Neural progenitor cell (in vitro differentiated cells): ENCODE measurements around the gene NRF1. TPM values are rescaled to one million over a fixed set of nuclear protein-coding genes. Genes with fewer than 3 reads are reported as not detected.

Source experiments
- DNase-seq: peaks from one replicate; pipeline ENCODE4 v3.0.0-alpha.2; 2016; ENCODE audit warnings: low spot score
- H2AFZ ChIP-seq: fragments of 200-600 bp; sonication (generic); replicated peaks from 2 replicates; pipeline ENCODE4 v1.6.1; 2016; ENCODE audit warnings: antibody characterized with exemption
- H3F3A ChIP-seq: fragments of 200-600 bp; sonication (generic); 2 replicates; pipeline ENCODE4 v1.6.1; 2016; ENCODE audit warnings: antibody characterized with exemption, low read depth
- H3K27ac ChIP-seq: fragments of 200-600 bp; sonication (generic); 2 replicates; pipeline ENCODE4 v1.5.1; 2016; ENCODE audit warnings: mild to moderate bottlenecking
- H3K27me3 ChIP-seq: fragments of 200-600 bp; sonication (generic); 2 replicates; pipeline ENCODE4 v1.6.1; 2016; ENCODE audit warnings: mild to moderate bottlenecking, moderate library complexity
- H3K36me3 ChIP-seq: fragments of 200-600 bp; sonication (generic); 2 replicates; pipeline ENCODE4 v1.5.1; 2016
- H3K4me1 ChIP-seq: fragments of 200-600 bp; sonication (generic); 2 replicates; pipeline ENCODE4 v1.6.1; 2016; ENCODE audit warnings: mixed run types
- H3K4me2 ChIP-seq: fragments of 200-600 bp; sonication (generic); 2 replicates; pipeline ENCODE4 v1.6.1; 2016
- H3K4me3 ChIP-seq: fragments of 200-600 bp; sonication (generic); 2 replicates; pipeline ENCODE4 v1.5.1; 2016
- H3K79me2 ChIP-seq: fragments of 200-600 bp; sonication (generic); 2 replicates; pipeline ENCODE4 v1.6.1; 2016; ENCODE audit warnings: low read depth
- H3K9ac ChIP-seq: fragments of 200-600 bp; sonication (generic); 2 replicates; pipeline ENCODE4 v1.6.1; 2016
- H3K9me3 ChIP-seq: fragments of 200-600 bp; sonication (generic); 2 replicates; pipeline ENCODE4 v1.5.1; 2016; ENCODE audit warnings: low read depth
- H4K20me1 ChIP-seq: fragments of 200-600 bp; sonication (generic); 2 replicates; pipeline ENCODE4 v1.6.1; 2016; ENCODE audit warnings: low read depth
- H3K27ac Mint-ChIP-seq: 3 replicates; pipeline ENCODE4 v1.8.0; 2021; ENCODE audit warnings: mixed read lengths
- H3K27me3 Mint-ChIP-seq: 2 replicates; pipeline ENCODE4 v1.8.0; 2022; ENCODE audit warnings: low read depth, mild to moderate bottlenecking, inconsistent platforms, moderate library complexity, mixed read lengths; ENCODE audit not compliant: insufficient read depth
- H3K36me3 Mint-ChIP-seq: 3 replicates; pipeline ENCODE4 v1.8.0; 2021; ENCODE audit warnings: mixed read lengths
- H3K4me1 Mint-ChIP-seq: 3 replicates; pipeline ENCODE4 v1.8.0; 2021; ENCODE audit warnings: mixed read lengths
- H3K4me3 Mint-ChIP-seq: 3 replicates; pipeline ENCODE4 v1.8.0; 2021; ENCODE audit warnings: mild to moderate bottlenecking, moderate library complexity, mixed read lengths
- H3K9me3 Mint-ChIP-seq: 3 replicates; pipeline ENCODE4 v1.8.0; 2020; ENCODE audit warnings: mixed read lengths
- EZH2 ChIP-seq: fragments of 200-600 bp; sonication (generic); IDR thresholded peaks from 2 replicates; pipeline ENCODE4 v1.6.1; 2017; ENCODE audit warnings: antibody characterized with exemption, mild to moderate bottlenecking, moderate library complexity
- EZH2phosphoT487 ChIP-seq: fragments of 200-600 bp; sonication (generic); IDR thresholded peaks from 2 replicates; pipeline ENCODE4 v1.6.1; 2017; ENCODE audit warnings: antibody characterized with exemption
- total RNA-seq: library from RNA; depleted of rRNA; stranded (reverse); fragments of >200 nt; gene quantifications from 2 replicates; pipeline ENCODE4 v1.2.3, GENCODE V29; 2015; ENCODE audit warnings: low replicate concordance
- TF ChIP-seq, protein P1 (sequence below): fragments of 200-600 bp; sonication (generic); IDR thresholded peaks from 2 replicates; pipeline ENCODE4 v1.5.1; 2017; ENCODE audit warnings: antibody characterized with exemption, mild to moderate bottlenecking

Gene NRF1
- total RNA-seq, 1 donor from 2014 or later = 22.9 TPM

DNA sequence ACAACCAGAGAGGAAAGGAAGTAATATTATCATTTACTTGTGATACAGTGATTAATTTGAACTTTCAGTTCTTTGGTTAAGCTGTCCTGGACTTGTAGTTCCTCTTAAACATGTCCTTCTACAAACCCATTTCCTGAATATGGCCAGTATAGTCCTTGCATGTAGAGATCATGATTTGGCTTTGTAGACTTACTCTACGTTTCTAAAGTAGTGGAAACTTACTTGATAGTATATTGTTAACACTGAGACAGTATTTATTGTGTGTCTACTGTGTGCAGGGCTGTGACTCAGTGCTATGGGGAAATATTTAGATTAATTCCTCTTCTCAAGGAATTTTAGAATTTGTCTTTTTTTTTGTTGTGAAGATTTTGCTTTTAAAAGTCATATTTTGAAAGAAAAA lies 109.5 kb downstream of the NRF1 start:
- Mint-ChIP-seq H3K9me3 (no peaks in the 10 kb centered on the region), H3K4me3 (no peak overlapping the region), H3K27ac (no peak overlapping the region), H3K27me3 (no peaks in the 10 kb centered on the region), H3K4me1 (no peaks in the 10 kb centered on the region), H3K36me3 (peaks cover 37% of the 10 kb centered on the region)
- no peak for DNase-seq
- Histone ChIP-seq H3K36me3 (peaks cover 24% of the 10 kb centered on the region), H3K27me3 (no peaks in the 10 kb centered on the region), H3K27ac (no peak overlapping the region), H3K4me3 (no peak overlapping the region), H2AFZ (no peak overlapping the region), H3K9ac (no peak overlapping the region), H3K9me3 (no peaks in the 10 kb centered on the region), H4K20me1 (no peaks in the 10 kb centered on the region), H3K4me1 (no peaks in the 10 kb centered on the region), H3K79me2 (no peaks in the 10 kb centered on the region), H3K4me2 (no peak overlapping the region), H3F3A (no peaks in the 10 kb centered on the region)
- TF ChIP-seq, protein P1, sequence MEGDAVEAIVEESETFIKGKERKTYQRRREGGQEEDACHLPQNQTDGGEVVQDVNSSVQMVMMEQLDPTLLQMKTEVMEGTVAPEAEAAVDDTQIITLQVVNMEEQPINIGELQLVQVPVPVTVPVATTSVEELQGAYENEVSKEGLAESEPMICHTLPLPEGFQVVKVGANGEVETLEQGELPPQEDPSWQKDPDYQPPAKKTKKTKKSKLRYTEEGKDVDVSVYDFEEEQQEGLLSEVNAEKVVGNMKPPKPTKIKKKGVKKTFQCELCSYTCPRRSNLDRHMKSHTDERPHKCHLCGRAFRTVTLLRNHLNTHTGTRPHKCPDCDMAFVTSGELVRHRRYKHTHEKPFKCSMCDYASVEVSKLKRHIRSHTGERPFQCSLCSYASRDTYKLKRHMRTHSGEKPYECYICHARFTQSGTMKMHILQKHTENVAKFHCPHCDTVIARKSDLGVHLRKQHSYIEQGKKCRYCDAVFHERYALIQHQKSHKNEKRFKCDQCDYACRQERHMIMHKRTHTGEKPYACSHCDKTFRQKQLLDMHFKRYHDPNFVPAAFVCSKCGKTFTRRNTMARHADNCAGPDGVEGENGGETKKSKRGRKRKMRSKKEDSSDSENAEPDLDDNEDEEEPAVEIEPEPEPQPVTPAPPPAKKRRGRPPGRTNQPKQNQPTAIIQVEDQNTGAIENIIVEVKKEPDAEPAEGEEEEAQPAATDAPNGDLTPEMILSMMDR = no peak
- TF ChIP-seq EZH2phosphoT487 = no peak
- no peak for TF ChIP-seq EZH2

DNA sequence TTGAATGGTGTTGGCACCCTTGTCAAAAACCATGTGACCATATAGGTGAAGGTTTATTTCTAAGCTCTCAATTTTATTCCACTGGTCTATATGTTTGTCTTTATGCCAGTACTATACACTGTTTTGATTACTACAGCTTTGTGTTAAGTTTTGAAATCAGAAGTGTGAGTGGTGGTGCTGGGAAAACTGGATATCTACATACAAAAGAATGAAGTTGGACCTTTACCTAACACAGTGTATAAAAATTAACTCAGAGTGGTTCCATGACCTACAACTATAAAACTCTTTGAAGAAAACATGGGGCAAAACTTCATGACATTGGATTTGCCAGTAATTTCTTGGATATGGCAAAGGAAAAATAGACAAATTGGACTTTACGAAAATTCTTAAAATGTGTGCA lies 112.2 kb downstream of the NRF1 start:
- Histone ChIP-seq H3K4me3 (no peak overlapping the region), H3K27me3 (no peaks in the 10 kb centered on the region), H3F3A (no peaks in the 10 kb centered on the region), H4K20me1 (no peaks in the 10 kb centered on the region), H3K36me3 (peaks cover 18% of the 10 kb centered on the region), H3K4me2 (no peak overlapping the region), H3K9me3 (no peaks in the 10 kb centered on the region), H3K79me2 (no peaks in the 10 kb centered on the region), H2AFZ (no peak overlapping the region), H3K4me1 (no peaks in the 10 kb centered on the region), H3K9ac (no peak overlapping the region), H3K27ac (no peak overlapping the region)
- TF ChIP-seq EZH2 = no peak
- TF ChIP-seq, protein P1 = no peak
- TF ChIP-seq EZH2phosphoT487 = no peak
- DNase-seq = no peak
- Mint-ChIP-seq H3K27me3 (no peaks in the 10 kb centered on the region), H3K4me1 (no peaks in the 10 kb centered on the region), H3K36me3 (peaks cover 37% of the 10 kb centered on the region), H3K9me3 (no peaks in the 10 kb centered on the region), H3K27ac (no peak overlapping the region), H3K4me3 (no peak overlapping the region)

DNA sequence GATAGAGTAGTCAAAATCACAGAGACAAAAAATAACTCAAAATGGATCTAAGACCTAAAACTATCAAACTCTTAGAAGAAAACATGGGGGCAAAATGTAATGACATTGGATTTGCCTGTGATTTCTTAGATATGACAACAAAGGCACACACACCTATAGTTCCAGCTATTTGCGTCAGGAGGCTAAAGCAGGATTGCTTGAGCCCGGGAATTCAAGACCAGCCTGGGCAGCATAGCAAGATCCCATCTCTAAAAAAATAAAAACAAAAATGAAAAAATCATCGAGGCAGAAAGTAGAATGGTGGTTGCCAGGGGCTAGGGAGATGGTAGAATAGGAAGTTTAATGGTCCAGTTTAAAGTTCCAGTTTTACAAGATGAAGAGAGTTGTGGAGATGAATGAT lies 113.3 kb downstream of the NRF1 start:
- H4K20me1 ChIP-seq = no peaks in the 10 kb centered on the region
- peaks cover 18% of the 10 kb centered on the region for H3K36me3 ChIP-seq
- TF ChIP-seq EZH2phosphoT487 = no peak
- TF ChIP-seq, protein P1 = no peak
- no peak for TF ChIP-seq EZH2
- Mint-ChIP-seq H3K4me1 (no peaks in the 10 kb centered on the region), H3K27me3 (no peaks in the 10 kb centered on the region), H3K9me3 (no peaks in the 10 kb centered on the region), H3K36me3 (peaks cover 33% of the 10 kb centered on the region), H3K4me3 (no peak overlapping the region), H3K27ac (no peak overlapping the region)
- no peak overlapping the region for H3K9ac ChIP-seq
- no peaks in the 10 kb centered on the region for H3K27me3 ChIP-seq
- H3K4me1 ChIP-seq = no peaks in the 10 kb centered on the region
- no peak overlapping the region for H3K4me2 ChIP-seq
- DNase-seq = no peak
- H3K4me3 ChIP-seq = no peak overlapping the region
- H3K27ac ChIP-seq = no peak overlapping the region
- no peaks in the 10 kb centered on the region for H3K79me2 ChIP-seq
- no peaks in the 10 kb centered on the region for H3K9me3 ChIP-seq
- H2AFZ ChIP-seq = no peak overlapping the region
- no peaks in the 10 kb centered on the region for H3F3A ChIP-seq
